Activated naive CD4-positive, alpha-beta T cell treated with anti-CD3 and anti-CD28 coated beads, Interleukin-2, amount 50 U/mL, for 16 hours (primary cell): Measurements from ENCODE around the gene CIB1.
"Not testable (repeated sequence)": the region's sequence is repeated elsewhere in the genome, so short reads cannot be mapped to it uniquely, and the experiment has no call there.

Experiments
- DNase-seq: peaks from one replicate; pipeline ENCODE4 v3.0.0-alpha.2; 2020

CIB1 gene

GRCh38 chr15:90233387-90234095 is at the start of gene CIB1:
TSS of gene CIB1 (minus strand) at chr15:90233941. CDS start at chr15:90233885, 56 bp downstream.
- DNase-seq, result peak; percentile 97

DNA sequence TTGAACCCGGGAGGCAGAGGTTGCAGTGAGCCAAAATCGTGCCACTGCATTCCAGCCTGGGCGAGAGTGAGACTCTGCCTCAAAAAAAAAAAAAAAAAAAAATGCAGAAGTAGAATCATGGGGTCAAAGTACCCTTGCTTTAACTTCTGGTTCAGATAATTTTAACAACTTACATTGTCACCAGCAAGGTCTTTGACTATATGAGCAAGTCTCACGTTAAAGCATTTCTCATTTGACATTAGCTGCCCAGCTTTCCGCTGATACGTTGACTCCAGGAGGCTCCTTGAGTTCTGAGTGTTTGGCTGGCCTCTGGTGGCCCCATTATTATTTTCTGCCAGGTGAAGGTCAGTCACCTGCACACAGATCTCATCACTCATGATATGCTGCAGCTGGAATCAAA is 47.9 kb upstream of the CIB1 start:
- not testable (repeated sequence) for DNase-seq

DNA sequence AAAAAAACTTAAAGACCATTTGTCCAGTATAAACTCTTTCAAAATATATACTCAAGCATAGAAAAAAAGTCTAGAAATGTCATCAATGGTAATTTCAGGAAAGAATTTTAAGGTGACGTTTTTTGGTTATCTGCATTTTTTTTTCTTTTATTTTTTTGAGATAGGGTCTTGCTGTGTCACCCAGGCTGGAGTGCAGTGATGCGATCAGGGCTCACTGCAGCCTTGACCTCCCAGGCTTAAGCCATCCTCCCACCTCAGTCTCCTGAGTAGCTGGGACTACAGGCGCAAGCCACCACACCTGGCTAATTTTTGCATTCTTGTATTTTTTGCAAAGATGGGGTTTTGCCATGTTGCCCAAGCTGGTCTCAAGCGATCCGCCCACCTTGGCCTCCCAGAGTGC is 47.0 kb upstream of the CIB1 start:
- not testable (repeated sequence) for DNase-seq

- not testable (repeated sequence) for DNase-seq
Observed at GRCh38 chr15:90278467-90278866, 44.7 kb upstream of the CIB1 start.

GRCh38 chr15:90271459-90272166 is 37.9 kb upstream of the CIB1 start:
- no peak for DNase-seq

DNA sequence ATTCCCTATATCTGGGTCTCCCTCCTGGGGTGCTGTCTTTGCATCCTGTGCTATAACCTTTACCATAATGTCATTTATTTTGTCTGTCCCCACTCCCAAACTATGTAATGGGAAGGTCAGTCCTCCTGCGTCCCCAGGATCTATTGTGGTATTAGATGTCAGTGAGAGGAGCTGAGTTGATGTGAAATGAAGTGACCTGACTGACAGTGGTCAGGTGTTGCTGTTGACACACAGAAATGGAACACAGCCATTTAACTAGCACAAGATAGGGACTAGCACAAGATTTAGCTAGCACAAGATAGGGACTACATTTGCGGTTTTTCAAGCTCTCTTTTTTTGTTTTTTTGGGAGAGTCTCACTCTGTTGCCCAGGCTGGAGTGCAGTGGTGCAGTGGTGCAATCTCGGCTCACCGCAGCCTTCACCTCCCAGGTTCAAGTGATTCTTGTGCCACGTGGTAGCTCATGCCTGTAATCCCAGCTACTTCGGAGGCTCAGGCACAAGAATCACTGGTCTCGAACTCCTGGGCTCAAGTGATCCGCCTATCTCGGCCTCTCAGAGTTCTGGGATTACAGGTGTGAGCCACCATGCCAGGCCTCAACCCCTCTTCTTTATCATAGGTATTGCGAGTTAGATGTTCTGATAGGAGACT is 36.9 kb upstream of the CIB1 start:
- no peak for DNase-seq

- no peak for DNase-seq
Observed at GRCh38 chr15:90268415-90268814, 34.7 kb upstream of the CIB1 start.

DNA sequence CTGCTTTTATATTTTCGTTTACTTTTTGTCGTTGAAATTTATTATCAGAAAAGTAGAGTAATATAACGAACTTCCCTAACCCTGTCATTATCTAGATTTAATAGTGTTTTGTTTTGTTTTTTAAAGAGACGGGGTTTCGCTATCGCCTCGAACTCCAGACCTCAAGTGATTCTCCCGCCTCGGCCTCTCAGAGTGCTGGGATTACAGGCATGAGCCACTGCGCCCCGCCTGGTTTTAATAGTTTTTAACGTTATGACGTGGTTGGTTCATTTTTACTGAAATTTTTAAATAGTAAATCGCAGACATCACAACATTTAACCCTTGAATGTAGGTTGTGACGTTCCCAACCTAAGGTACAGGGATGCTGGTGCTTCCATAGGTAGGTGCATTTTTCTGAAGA is 32.7 kb upstream of the CIB1 start:
- peak; percentile 19 for DNase-seq

DNA sequence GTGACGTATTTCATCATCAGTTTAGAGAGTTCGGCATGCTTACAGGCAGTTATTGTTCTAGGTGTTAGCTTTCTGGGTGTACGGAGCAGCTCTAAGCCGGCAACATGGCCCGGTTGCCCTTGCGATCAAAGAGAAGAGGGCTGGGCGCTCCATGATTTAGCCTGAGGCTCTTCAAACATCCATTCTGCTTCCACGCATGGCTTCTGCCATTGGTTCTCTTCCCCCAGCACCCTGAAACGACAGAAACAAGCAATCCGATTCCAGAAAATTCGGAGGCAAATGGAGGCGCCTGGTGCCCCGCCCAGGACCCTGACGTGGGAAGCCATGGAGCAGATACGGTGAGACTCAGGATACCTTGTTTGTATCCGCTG is 32.3 kb upstream of the CIB1 start:
- peak; percentile 46 for DNase-seq

DNA sequence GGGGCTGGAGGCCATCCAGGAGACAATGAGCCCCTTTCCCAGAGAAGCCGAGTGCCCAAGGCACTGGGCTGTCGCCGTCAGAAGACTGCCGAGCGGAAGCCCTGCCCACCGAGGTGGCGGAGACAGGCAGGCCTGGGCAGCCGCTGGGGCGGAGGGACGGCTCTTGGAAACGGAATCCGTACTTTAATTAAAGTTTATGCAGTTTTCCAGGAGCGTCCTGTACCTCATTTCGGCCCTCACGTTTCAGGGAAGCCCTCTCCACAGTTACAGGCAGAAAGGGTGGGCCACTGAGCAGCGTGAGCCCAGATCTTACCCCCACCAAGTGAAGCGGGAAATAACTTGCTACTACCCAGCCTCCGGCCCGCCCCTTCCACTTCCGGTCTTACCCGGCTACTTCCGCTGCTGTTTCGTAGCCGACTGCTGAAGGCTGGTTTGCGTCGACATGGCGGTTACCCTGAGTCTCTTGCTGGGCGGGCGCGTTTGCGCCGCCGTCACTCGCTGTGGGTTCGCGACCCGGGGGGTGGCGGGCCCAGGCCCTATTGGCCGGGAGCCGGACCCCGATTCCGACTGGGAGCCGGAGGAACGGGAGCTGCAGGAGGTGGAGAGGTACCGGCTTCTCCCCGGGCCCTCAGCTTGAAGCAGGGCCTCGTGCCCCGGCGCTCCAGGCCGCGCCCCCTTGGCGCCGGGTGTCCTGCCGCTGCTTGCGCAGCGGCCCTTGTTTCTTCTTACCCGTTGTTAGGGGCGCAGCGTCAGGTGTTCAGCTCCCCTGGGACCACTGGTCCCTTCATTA is 31.7 kb upstream of the CIB1 start, which contains the start of gene NGRN:
Gene NGRN (plus strand): TSS at position 402 of the 790 bp plus-strand sequence. CDS start 41 bp downstream, at position 443.
- DNase-seq, result peak; percentile 92

DNA sequence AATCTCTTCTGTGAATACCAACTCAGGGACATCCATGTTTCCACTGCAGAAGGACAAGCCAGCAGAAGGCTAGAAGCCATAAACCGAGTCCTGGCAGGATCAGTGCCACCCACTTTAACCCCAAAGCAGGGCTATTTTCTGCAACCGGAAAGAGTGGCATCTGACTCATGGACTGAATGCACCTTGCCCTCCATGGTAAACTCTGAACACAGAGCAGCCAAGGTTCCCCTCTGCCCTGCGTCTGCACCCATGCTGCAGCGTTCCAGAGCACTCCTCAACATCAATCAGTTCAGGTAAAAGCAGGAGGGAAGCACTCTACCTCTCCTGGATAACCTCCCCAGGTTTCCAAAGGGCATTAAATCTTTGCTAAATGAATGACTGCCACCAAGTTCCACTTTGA is 30.9 kb upstream of the CIB1 start:
- DNase-seq, result no peak

- no peak for DNase-seq
Observed at GRCh38 chr15:90262426-90262825, 28.7 kb upstream of the CIB1 start.

- no peak for DNase-seq
Observed at GRCh38 chr15:90261811-90262210, 28.1 kb upstream of the CIB1 start.

DNA sequence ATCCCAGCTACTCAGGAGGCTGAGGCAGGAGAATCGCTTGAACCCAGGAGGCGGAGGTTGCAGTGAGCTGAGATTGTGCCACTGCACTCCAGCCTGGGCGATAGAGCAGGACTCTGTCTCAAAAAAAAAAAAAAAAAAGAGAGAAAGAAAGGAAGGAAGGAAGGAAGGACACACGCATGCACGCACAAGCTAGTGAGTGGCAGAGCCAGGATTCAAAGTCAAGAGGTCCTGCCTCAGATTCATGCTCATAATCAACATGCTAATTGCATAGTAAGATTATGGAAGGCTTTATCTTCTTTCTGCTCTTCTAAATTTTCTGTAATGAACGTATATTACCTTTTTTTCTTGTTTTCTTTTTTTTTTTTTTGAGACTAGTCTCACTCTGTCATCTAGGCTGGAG is 27.0 kb upstream of the CIB1 start:
- DNase-seq, result not testable (repeated sequence)

- no peak for DNase-seq
Observed at GRCh38 chr15:90259524-90259923, 25.8 kb upstream of the CIB1 start.

- no peak for DNase-seq
Observed at GRCh38 chr15:90257776-90258175, 24.0 kb upstream of the CIB1 start.

DNA sequence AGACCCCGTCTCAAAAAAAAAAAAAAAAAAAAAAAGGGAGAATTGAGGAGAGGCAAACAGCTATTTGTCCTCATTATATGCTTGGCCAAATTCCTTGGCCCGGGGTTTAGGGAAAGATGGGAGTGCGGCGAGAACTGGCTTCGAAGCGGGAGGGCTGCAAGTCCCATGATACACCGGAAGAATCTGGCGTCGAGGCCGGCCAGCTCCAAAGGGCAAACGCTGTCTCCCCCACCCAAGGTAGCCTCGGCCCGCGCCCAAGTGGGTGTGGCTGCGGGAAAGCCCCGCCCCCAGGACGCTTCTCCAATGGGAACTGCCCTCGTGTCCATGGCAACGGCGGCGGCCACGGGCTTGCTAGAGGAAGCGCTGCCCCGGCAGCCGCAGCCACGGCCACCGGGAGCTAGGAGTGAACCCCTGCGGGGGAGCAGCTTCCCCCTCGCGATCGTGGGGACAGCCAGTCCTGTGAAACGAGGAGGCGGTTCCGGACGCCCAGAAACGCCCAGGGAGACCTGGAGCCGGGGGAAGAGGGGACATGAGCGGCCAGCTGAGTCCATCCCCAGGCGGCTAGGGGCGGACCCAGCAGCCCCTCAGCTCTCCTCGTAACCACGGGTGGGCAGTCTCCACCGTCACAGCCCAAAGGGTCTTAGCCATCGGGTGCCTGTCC is 15.6 kb upstream of the CIB1 start, which contains the start of gene TTLL13:
Gene TTLL13 (plus strand): TSS at position 354 of the 661 bp plus-strand sequence. CDS start 1,075 bp downstream, outside the sequence.
- DNase-seq, result peak; percentile 78

- DNase-seq, result no peak
Observed at GRCh38 chr15:90248789-90249202, 15.1 kb upstream of the CIB1 start.

DNA sequence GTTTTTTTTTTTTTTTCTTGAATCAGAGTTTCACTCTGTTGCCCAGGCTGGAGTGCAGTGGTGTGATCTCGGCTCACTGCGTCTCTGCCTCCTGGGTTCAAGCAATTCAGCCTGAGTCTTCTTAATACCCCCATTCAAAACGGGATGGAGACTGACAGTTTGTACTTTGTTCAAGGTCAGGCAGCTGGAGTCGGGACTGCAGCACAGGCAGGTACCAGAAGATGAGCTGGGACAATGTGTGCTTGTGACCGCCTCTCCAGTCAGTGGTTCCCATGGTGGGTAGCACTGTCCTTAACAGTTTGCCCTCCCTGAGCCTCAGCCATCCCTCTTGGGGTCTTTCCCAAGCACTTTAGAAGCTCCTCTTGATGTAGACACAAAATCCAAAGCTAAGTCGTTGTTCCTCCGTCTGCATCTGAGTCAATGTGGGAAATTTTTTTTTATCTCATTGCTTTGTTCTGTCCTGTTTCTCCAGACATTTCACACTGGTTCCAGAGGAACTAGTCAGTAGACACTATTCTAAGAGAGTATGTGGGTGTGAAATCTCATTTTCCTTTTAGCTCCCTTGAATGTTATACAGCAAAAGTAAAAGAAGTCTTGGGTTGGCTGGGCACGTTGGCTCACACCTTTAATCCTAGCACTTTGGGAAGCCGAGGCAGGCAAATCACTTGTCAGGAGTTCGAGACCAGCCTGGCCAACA is 10.3 kb upstream of the CIB1 start:
- DNase-seq, result no peak

- DNase-seq, result no peak
Observed at GRCh38 chr15:90241343-90242192, 7.8 kb upstream of the CIB1 start.

GRCh38 chr15:90240856-90241255 is 7.1 kb upstream of the CIB1 start:
- no peak for DNase-seq
